HG03060 (cell line): ENCODE measurements around the gene ATAD3C.
"Not testable (repeated sequence)": the region's sequence is repeated elsewhere in the genome, so short reads cannot be mapped to it uniquely, and the experiment has no call there.

Experiments used
- ATAC-seq: cut with Tn5 transposase; IDR thresholded peaks from one replicate; pipeline ENCODE4 v1.9.1; 2021; ENCODE audit warnings: low read depth, moderate number of reproducible peaks; ENCODE audit not compliant: unreplicated experiment

ATAD3C gene

GRCh38 chr1:1440262-1441001 is 9.1 kb upstream of the ATAD3C start:
- ATAC-seq = no peak

DNA sequence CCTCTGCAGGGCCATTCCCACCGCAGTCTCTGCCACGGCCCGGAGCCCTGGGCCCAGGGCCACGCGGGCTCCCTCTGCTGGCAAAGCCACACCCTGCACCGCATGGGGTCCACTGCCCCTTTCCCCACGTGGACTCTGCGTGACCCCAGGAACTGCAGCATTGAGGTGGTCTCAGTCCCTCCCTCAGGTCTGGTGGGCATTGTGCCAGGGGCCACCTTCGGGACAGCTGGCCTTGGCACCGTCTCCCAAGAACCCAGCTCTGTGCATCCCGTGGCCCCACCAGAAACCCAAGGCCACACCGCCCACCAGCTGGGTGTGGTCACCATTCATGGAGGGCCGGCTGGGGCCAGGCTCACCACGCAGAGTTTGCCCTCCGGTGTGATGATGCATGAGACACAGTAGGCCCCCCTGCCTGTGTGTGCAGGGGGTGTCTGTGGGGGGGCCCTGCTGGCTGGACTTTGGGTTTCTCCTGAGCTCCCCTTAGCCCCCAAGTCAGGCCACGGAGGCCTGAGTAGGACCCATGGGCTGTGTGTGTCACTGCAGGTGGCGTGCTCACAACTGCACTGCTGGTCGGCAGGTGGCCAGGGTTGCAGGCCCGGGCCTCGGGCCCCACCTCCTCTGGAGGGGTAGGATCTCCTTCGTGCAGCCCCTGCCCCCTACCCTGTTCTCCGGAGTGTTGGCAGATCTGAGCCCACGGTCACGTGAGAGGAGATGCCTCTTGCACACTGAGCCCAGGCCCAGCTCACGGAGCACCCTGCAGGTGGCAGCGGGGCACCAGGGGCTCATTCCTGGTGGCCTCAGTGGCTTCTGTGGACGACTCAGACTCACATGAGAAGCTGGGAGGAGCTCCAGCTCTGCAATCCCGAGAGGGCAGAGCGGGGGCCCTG is 8.2 kb upstream of the ATAD3C start:
- ATAC-seq = no peak

DNA sequence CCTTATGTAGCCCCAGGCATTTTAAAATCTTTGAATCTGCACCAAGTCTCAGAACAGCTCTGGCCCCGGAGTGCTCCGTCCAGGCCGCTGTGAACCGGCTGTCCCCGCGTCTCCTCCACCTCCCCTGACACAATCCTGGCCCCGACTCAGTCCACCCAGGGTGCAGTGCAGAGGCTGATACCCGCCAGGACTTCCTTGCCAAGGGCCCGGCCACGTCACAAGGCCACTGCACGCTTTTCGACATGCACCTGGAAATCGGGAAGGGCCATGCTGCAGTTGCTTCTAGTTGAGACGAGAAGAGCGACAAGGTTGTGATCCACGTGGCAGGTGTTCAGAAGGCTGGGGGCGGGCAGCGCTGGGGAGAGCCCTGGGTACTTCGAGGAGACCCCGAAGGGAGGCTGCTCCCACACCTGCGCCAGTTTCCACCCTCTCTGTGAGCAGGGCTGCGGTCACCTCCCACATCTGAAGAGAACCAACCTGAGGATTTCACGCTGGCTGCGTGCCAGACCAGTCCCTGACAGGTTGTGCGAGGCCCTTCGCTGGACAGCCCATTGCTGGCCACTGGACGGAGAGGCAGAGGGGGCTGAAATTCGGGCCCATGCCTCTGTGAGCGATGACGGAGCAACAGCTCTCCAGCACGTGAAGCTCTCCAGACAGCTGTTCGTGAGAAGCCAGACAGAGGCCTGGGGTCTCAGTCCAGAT is 7.3 kb upstream of the ATAD3C start:
- no peak for ATAC-seq

GRCh38 chr1:1446631-1447030 is 2.9 kb upstream of the ATAD3C start:
- not testable (repeated sequence) for ATAC-seq

GRCh38 chr1:1450616-1451015 is 1.1 kb downstream of the ATAD3C start:
- not testable (repeated sequence) for ATAC-seq

- no peak for ATAC-seq
Observed at GRCh38 chr1:1451696-1452364, 2.3 kb downstream of the ATAD3C start.

GRCh38 chr1:1452365-1452739 is 2.9 kb downstream of the ATAD3C start:
- ATAC-seq = not testable (repeated sequence)

DNA sequence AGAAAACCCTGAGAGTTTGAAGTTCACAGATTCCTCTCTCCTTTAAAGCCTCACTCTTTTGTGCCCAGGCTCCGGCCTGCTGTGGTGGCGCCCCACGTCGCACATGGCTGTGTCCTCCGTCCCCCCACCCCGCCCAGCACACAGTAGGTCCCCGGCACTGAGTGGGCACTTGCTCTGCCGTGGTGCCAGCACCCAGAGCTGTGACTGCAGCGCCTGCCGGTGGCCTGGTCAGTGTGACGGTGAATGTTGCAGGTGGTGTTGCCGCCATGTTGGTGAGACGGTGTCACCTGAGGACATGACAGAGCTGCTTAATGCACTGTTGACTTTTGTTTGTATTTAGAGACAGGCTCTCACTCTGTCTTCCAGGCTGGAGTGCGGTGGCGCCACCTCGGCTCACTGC is 3.4 kb downstream of the ATAD3C start:
- no peak for ATAC-seq

- ATAC-seq = not testable (repeated sequence)
Observed at GRCh38 chr1:1454286-1455056, 5.0 kb downstream of the ATAD3C start.

DNA sequence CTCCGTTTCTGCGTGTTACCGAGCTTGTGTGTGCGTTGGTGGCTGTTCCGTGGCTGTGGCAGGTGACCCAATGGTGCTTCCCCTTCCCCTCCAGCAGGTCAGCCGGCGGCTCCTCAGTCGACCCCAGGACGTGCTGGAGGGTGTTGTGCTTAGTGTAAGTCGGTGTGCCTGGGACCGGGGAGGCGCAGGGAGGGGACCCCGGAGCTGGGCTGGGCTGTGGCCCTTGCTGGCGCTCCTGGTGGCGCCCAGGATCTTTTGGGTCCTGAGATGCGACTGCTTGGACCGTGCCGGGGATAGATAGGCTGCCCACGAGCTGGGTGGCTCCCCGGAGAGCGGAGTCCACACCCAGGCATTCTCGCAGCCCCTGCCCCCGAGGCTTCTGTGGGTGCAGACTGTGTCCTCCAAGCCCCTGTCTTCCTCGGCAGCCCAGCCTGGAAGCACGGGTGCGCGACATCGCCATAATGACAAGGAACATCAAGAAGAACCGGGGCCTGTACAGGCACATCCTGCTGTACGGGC is 5.9 kb downstream of the ATAD3C start:
- no peak for ATAC-seq

- ATAC-seq = not testable (repeated sequence)
Observed at GRCh38 chr1:1455934-1456333, 6.4 kb downstream of the ATAD3C start.

DNA sequence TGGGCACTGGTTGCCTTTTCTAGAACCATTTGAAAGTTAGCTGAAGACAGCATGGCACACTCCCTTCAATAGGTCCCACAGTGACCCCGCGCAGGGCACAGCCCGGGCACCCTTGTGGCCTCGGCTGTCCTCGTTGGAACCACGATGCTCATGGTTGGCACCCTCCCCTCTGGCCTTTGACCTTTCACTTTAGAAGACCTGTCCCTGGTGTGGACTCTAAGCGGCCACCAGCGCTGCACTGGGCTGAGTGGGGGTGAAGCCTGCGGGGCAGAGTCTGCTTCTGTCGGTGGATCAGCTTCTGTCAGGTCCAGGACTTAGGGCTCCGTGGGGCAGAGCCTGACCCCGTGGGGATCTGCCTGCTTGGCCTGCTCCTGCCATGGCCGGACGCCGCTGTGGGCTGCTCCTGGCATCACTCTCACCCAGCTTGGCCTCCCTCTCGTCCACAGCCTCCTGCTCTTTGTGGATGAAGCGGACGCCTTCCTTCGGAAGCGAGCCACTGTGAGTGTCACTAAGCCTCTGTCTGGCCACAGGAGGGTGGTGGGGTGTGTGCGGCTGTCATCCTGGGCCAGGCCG is 7.3 kb downstream of the ATAD3C start:
- not testable (repeated sequence) for ATAC-seq

DNA sequence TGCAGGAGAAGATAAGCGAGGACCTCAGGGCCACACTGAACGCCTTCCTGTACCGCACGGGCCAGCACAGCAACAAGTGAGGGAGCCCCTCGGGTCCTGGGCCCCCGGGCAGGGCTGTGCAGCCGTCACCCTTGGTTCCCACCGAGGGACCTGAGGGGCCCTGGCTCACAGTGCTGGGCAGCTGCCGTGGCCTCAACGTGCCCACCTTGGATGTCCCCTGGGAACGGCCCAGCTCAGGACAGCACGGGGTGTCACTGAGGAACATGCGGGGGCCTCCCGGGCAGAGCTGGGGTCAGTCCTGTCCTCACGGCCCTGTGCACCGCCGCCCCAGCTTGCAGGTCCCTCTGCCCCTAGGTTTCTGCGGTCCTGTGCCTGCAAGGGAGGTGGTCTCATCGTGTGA is 9.7 kb downstream of the ATAD3C start:
- ATAC-seq = not testable (repeated sequence)

DNA sequence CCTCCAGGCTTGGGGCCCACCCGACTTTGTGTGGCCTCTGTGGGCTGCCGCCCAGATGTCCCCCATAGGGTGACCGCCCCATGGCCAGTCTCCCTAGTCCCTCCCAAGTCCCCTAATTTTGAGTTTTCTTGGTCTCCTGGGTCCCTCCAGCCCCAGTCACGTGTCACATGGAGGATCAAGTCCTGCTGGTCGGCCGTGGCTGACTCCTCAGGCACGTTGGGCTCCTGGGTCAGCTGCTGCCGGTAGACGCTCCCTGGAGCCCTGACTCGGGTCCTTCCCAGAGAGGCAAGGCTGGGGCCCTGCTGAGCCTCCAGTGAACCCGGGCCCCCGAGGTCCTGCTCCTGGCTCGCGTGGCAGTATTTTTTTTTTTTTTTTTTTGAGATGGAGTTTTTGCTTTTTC is 10.2 kb downstream of the ATAD3C start:
- ATAC-seq = not testable (repeated sequence)

DNA sequence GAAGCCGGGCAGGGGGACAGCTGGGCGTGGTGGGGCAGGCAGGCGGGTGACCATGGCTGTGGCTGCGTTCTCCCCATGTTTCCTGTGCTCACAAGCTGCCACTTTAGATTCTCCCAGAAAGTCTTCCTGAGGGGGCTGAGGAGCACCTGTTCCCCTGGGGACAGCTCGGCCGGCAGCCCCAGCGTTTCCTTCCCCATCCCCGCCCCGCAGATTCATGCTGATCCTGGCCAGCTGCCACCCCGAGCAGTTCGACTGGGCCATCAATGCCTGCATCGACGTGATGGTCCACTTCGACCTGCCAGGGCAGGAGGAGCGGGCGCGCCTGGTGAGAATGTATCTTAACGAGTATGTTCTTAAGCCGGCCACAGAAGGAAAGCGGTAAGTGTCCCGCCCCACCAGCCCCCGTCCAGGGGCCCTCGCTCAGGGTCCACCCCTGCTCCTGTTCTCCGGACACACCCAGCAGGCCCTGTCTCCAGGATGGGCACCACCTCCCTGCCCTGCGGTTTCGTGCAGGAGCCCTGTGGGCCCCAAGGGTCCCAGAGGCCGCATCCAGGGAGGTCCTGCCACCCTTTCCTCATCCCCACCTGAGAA is 11.1 kb downstream of the ATAD3C start:
- ATAC-seq = no peak

DNA sequence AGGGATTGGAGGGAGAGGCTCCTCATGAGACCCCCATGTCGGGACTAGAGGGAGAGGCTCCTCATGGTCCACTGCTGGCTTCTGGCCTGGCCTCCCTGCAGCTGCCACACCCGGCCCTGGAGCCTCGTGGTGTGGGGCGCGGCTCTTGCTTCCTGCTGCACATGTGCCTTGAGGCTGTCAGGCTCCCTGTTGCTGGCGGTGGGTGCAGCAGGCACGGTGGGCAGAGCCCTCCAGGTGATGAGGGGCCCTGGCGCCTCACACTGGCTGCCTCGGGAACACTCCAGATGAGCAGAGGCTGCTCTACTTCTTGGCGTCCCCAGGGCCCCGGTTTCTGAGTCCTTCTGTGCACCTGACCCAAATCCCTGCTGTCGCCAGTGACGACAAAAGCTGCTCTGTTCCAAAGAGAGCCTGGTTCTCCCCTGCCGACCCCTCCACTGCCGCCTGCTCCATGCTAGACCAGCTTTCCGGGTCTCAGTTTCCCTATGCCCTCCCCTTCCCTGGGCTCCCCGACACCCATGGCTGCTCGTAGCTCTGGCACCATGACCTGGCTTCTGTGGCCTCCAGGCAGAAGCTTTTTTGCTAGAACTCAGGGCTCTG is 12.3 kb downstream of the ATAD3C start:
- ATAC-seq = no peak

GRCh38 chr1:1462318-1462966 is 13.0 kb downstream of the ATAD3C start:
- no peak for ATAC-seq

DNA sequence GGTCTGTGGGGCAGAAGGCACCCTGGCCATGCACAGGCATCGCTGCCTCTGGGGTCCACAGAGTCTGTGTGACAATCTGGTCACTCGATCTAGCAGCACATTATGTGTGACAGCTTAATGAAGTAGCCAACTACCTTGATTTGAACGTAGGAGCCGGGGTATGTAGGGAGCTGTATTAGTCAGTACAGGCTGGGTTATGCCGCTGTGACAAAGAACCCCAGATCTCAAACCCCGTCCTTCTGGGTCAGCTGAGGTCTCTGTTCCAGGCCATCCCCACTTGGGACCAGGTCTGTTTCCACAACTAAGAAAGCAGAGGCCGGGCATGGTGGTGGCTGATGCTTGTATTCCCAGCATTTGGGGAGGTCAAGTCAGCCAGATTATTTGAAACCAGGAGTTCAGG is 13.8 kb downstream of the ATAD3C start:
- no peak for ATAC-seq
